HEK293T (cell line): ENCODE data around the gene ZC3H15.

ENCODE experiments used
- CTCF ChIA-PET: fragments of 350-600 bp; formaldehyde crosslinking; extraction: SDS; loops from one replicate; lab custom pipeline; 2021; ENCODE audit warnings: antibody characterized with exemption, inconsistent platforms; lab: Yijun Ruan, JAX
- POLR2A ChIA-PET: fragments of 350-600 bp; formaldehyde crosslinking; extraction: SDS; loops from one replicate; lab custom pipeline; 2020; ENCODE audit warnings: antibody characterized with exemption, inconsistent platforms; lab: Yijun Ruan, JAX
- DNase-seq: peaks from one replicate; pipeline ENCODE4 v3.0.0; 2012; ENCODE audit warnings: mixed read lengths; ENCODE audit errors: extremely low spot score
- ARNT ChIP-seq: fragments of 450-650 bp; IDR thresholded peaks from 2 replicates; pipeline ENCODE4 v1.6.1; 2017; ENCODE audit warnings: mild to moderate bottlenecking
- BHLHE40 ChIP-seq: fragments of 450-650 bp; IDR thresholded peaks from 2 replicates; pipeline ENCODE4 v1.6.1; 2016; ENCODE audit warnings: mild to moderate bottlenecking, moderate library complexity, borderline replicate concordance
- CTBP1 ChIP-seq: fragments of 450-650 bp; IDR thresholded peaks from 2 replicates; pipeline ENCODE4 v1.6.1; 2016; ENCODE audit warnings: borderline replicate concordance
- ELF4 ChIP-seq: fragments of 450-650 bp; IDR thresholded peaks from 2 replicates; pipeline ENCODE4 v1.6.1; 2017; ENCODE audit warnings: antibody characterized with exemption
- FOXA1 ChIP-seq: fragments of 450-650 bp; IDR thresholded peaks from 2 replicates; pipeline ENCODE4 v1.6.1; 2016; ENCODE audit warnings: mild to moderate bottlenecking
- FOXK2 ChIP-seq: fragments of 450-650 bp; IDR thresholded peaks from 2 replicates; pipeline ENCODE4 v1.6.1; 2016; ENCODE audit warnings: mild to moderate bottlenecking
- FOXM1 ChIP-seq: fragments of 450-650 bp; IDR thresholded peaks from 2 replicates; pipeline ENCODE4 v1.6.1; 2017; ENCODE audit warnings: mild to moderate bottlenecking, borderline replicate concordance
- HDGF ChIP-seq: fragments of 450-650 bp; IDR thresholded peaks from 2 replicates; pipeline ENCODE4 v1.6.1; 2017; ENCODE audit warnings: antibody characterized with exemption, borderline replicate concordance
- L3MBTL2 ChIP-seq: fragments of 450-650 bp; conservative IDR thresholded peaks from 2 replicates; pipeline ENCODE4 v1.6.1; 2016; ENCODE audit warnings: mild to moderate bottlenecking
- LEF1 ChIP-seq: fragments of 450-650 bp; IDR thresholded peaks from 2 replicates; pipeline ENCODE4 v1.6.1; 2017; ENCODE audit warnings: mild to moderate bottlenecking, borderline replicate concordance
- NFRKB ChIP-seq: fragments of 450-650 bp; IDR thresholded peaks from 2 replicates; pipeline ENCODE4 v1.6.1; 2016; ENCODE audit warnings: mild to moderate bottlenecking, moderate library complexity
- SP1 ChIP-seq: fragments of 450-650 bp; IDR thresholded peaks from 2 replicates; pipeline ENCODE4 v1.6.1; 2017
- SUZ12 ChIP-seq: fragments of 450-650 bp; IDR thresholded peaks from 2 replicates; pipeline ENCODE4 v1.6.1; 2016; ENCODE audit warnings: mild to moderate bottlenecking
- TARDBP ChIP-seq: fragments of 450-650 bp; IDR thresholded peaks from 2 replicates; pipeline ENCODE4 v1.6.1; 2016
- ZNF384 ChIP-seq: fragments of 450-650 bp; IDR thresholded peaks from 2 replicates; pipeline ENCODE4 v1.6.1; 2016
- TF ChIP-seq, protein P1 (sequence below): fragments of 450-650 bp; IDR thresholded peaks from 2 replicates; pipeline ENCODE4 v1.6.1; 2016

The ZC3H15 gene

DNA sequence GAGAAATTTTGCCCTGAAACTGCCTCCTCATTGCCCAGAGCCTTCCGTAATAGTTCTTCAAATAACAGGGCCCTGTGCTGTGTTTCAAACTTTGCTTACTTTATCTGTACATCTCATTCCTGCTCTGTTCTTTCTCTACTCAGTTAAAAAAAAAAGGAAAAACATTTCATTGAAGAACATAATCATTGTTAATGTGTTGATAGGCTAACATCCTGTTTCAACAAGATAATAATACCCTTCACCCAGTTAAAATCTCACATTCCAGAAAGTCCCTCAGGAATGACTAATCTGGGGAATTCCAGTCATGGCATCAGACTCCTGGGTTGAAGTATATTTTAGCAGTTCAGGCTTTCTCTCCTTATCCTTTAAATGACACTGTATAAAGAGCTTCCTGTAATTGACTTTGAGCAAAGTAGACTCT lies 58.2 kb downstream of the ZC3H15 start:
- CTCF ChIA-PET = no interaction called here
- DNase-seq = no peak
- POLR2A ChIA-PET = no interaction called here
- no peak for TF ChIP-seq ARNT
- TF ChIP-seq TARDBP = no peak
- TF ChIP-seq FOXM1 = no peak
- TF ChIP-seq SP1 = no peak

DNA sequence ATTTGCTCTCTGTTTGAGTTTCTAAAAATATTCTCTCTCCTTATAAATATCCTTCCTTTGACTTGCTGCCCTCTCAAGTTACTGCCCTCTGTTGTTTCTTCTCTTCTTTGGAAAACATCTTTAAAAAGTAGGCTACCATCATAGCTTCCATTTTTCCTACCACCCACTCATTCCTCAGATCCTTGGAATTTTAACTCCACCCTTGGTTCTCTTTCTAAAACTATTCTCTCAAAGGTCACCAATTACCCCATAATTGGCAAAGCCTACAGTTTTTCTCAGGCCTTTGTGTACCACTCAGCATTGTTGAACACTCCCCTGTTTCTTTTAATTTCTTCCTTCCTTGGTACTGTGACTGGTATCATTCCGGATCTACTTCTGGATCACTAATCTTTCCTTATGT lies 60.8 kb downstream of the ZC3H15 start:
- POLR2A ChIA-PET = interaction anchor here (1.2 kb wide), 1 partner anchor 43 kb away, joined by 3 read pairs; the partner anchor contains the start of gene ITGAV
- CTCF ChIA-PET = interaction anchor here (0.6 to 0.7 kb wide), 2 partner anchors 18 to 239 kb away, joined by 3 to 6 read pairs; no protein-coding TSS in a partner anchor

DNA sequence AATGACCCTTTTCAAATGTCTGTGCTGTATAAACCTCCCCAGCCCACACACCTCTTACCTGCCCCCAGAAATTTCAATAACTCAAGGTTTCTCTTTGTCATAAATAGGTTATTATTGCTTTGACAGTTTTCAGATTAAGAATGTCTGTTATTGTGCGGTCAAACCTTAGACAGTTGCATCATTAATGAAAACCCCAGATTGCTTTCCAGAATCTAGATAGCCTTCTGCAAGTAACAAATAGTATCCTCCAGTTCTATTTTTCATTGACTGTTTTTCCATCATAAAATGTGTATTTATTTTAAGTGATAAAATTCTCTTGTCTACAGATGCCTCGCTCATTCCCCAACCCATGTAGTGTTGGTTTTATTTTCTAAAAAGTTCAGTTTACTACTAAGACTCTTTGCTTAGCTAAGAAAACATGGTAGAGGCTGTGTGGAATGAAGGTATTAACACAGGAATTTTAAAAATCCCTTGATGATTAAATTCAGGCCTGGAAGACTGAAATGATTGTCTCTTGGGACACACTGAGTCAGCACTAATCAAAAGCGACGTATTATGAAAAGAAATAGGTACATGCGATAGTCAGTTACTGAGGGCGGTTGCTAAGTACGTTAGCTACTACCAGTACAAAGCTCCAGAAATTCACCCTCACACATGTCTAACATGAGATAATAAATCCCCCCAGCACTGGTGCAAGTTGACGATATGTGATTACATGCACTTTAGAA lies 65.4 kb downstream of the ZC3H15 start:
- POLR2A ChIA-PET = interaction anchor here (1.3 kb wide), 1 partner anchor 38 kb away, joined by 5 read pairs; the partner anchor contains the start of gene ITGAV
- CTCF ChIA-PET = no interaction called here
- no peak for DNase-seq
- TF ChIP-seq LEF1 (no peak), SP1 (no peak), HDGF (no peak), ZNF384 (no peak), FOXA1 (no peak), L3MBTL2 (no peak)
- TF ChIP-seq, protein P1, sequence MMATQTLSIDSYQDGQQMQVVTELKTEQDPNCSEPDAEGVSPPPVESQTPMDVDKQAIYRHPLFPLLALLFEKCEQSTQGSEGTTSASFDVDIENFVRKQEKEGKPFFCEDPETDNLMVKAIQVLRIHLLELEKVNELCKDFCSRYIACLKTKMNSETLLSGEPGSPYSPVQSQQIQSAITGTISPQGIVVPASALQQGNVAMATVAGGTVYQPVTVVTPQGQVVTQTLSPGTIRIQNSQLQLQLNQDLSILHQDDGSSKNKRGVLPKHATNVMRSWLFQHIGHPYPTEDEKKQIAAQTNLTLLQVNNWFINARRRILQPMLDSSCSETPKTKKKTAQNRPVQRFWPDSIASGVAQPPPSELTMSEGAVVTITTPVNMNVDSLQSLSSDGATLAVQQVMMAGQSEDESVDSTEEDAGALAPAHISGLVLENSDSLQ = no peak

More for the DNA sequence above, 60.8 kb downstream of the ZC3H15 start:
- TF ChIP-seq TARDBP = no peak
- TF ChIP-seq FOXA1 = no peak
- no peak for TF ChIP-seq SUZ12
- TF ChIP-seq SP1 = no peak
- no peak for TF ChIP-seq BHLHE40
- TF ChIP-seq L3MBTL2 = no peak
- no peak for TF ChIP-seq ARNT
- no peak for TF ChIP-seq LEF1
- no peak for TF ChIP-seq NFRKB
- TF ChIP-seq, protein P1 = no peak
- no peak for TF ChIP-seq CTBP1
- TF ChIP-seq HDGF = no peak
- TF ChIP-seq ZNF384 = no peak
- TF ChIP-seq ELF4 = no peak
- no peak for TF ChIP-seq FOXM1
- no peak for TF ChIP-seq FOXK2
- DNase-seq = no peak

DNA sequence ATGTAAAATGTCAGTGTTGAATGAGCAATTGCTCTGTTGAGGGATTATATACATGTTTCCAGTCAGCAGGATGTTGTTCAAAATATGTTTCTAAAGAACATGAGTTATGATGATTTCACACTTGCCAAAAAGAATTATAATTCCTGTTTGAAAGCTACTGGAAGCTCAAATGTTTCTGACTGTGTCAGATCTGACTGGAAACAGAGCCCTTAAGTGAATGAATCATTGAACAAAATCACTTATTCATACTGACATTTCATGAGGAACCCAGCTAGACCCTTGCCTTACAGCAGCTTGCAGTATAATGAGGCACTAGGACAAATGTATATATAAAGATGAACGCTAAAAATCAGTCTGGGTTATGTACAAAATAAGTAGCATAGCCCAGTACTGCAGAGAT lies 68.4 kb downstream of the ZC3H15 start:
- ChIA-PET POLR2A (no interaction called here), CTCF (no interaction called here)
- TF ChIP-seq LEF1 (no peak), HDGF (no peak), BHLHE40 (no peak), SUZ12 (no peak), ZNF384 (no peak), FOXK2 (no peak), NFRKB (no peak), CTBP1 (no peak), FOXM1 (no peak), FOXA1 (no peak), L3MBTL2 (no peak)
- no peak for DNase-seq

DNA sequence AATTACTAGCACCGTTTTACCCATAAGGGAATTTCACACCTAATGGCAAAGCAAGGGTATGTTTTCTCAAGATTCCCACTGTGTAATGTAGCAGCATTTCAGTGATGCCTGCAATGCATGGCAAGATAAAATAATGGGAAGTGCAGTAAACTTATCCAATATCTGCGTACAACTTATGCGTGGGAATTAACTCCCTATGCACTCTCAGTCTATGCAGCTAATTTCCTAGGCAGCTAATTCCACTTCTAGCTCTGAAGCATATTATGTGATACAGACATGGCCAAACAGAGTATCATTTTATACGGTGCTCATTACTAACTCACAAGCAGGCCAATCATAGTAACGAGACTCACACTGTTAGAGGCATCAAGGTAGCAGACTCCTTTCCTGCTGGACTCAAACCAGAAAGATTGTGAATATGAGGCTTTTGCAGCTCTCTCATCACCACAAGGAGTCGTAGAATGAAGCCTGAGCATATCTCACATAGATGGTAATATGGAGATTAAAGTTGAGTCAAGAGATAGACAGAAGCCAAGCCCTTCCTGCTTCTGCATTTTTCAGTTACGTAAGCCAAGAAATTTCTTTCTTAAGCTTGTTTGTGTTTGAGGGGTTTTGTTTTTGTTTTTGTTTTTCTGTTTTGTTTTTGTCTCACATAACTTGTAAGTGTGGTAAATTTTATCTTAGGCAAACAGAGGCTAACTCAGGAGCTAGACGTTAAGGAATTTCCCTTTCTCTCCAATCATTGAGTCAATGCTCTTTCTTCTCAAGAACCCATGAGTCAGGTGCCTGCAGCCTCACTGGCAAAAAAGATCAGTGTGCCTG lies 69.0 kb downstream of the ZC3H15 start:
- CTCF ChIA-PET = no interaction called here
- TF ChIP-seq, protein P1 = no peak
- no peak for TF ChIP-seq SUZ12
- TF ChIP-seq HDGF = no peak
- no peak for TF ChIP-seq ELF4
- no peak for TF ChIP-seq FOXM1
- TF ChIP-seq TARDBP = no peak
- no peak for TF ChIP-seq BHLHE40
- TF ChIP-seq FOXK2 = no peak
- no peak for DNase-seq
- POLR2A ChIA-PET = interaction anchor here (0.8 kb wide), 1 partner anchor 35 kb away, joined by 3 read pairs; the partner anchor contains the start of gene ITGAV

DNA sequence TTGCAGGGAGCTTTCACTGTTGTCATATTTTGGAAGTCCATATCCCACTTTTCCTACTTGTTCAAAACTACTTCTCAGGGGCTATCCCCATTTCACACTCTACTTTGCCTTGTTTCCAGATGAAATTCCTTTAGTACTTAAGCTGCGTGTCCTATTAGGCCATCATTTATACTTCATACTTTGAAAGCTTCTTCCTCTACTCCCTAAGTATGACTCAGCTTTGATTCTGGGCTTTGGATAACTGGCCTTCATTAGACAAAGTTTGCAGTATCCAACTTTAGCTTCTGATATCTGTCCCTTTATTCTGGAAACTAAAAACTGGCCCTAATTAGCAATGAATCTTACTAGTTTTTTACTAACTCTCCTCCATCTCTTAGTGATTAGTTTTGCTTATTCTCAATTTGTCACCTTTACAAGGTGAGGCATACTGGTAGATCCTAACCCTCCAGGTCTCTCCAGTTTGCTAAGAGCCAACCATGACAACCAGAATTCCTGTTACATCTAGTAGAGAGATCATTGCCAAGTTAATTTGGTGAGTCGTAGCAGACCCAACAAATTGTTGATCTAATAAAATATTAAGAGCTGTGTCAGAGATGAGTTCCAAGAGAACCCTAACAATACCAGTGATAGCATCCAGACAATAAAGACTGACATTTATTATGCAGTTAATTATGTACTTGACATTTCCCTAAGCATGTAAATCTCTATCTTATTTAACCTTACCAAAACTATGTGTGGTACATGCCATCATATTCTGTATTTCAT lies 72.6 kb downstream of the ZC3H15 start:
- TF ChIP-seq HDGF (no peak), SP1 (no peak), CTBP1 (no peak), LEF1 (no peak), ELF4 (no peak), ZNF384 (no peak), NFRKB (no peak), SUZ12 (no peak), FOXA1 (no peak), BHLHE40 (no peak), FOXM1 (no peak), FOXK2 (no peak)
- CTCF ChIA-PET = interaction anchor here (0.6 kb wide), 1 partner anchor 40 kb away, joined by 3 read pairs; no protein-coding TSS in a partner anchor
- POLR2A ChIA-PET = no interaction called here
- DNase-seq = no peak
